Lung (tissue), 12 donors: Measurements from ENCODE around the gene HEATR3. TPM values are rescaled to one million over a fixed set of nuclear protein-coding genes. Genes with fewer than 3 reads are reported as not detected.

Experiments
- ATAC-seq: fragments of 200-7000 bp; cut with Tn5 transposase; one replicate; pipeline ENCODE4 v1.9.1; 2020; ENCODE audit warnings: moderate number of reproducible peaks; ENCODE audit not compliant: insufficient read depth, low FRiP score
- DNase-seq, 3 donors: peaks; one replicate each; pipeline ENCODE4 v3.0.0-alpha.2; 2013 to 2017
- H3K27ac ChIP-seq, 2 donors: one replicate each; pipeline ENCODE4 v1.5.1; 2013; ENCODE audit warnings: mild to moderate bottlenecking in 2 of 2, moderate library complexity in 2 of 2, control low read depth in 1 of 2, inconsistent platforms in 1 of 2, low read depth in 1 of 2, low read length in 1 of 2
- H3K27me3 ChIP-seq, 3 donors: one replicate each; pipeline ENCODE4 v1.5.1; 2013; ENCODE audit warnings: low read length in 2 of 3; ENCODE audit not compliant: control insufficient read depth in 3 of 3, insufficient read depth in 3 of 3
- H3K36me3 ChIP-seq, 4 donors: one replicate each; pipeline ENCODE4 v1.5.1; 2013; ENCODE audit warnings: low read length in 4 of 4, mild to moderate bottlenecking in 1 of 4, moderate library complexity in 1 of 4; ENCODE audit not compliant: control insufficient read depth in 4 of 4, insufficient read depth in 4 of 4
- H3K4me1 ChIP-seq, 5 donors: one replicate each; pipeline ENCODE4 v1.5.1; 2013; ENCODE audit warnings: low read length in 5 of 5, mild to moderate bottlenecking in 2 of 5, moderate library complexity in 1 of 5; ENCODE audit not compliant: control insufficient read depth in 5 of 5, insufficient read depth in 5 of 5
- H3K4me3 ChIP-seq: one replicate; pipeline ENCODE4 v1.5.1; 2013; ENCODE audit warnings: mild to moderate bottlenecking, control low read depth, moderate library complexity
- H3K9ac ChIP-seq, 2 donors: one replicate each; pipeline ENCODE4 v1.5.1; 2013; ENCODE audit warnings: low read length in 2 of 2, control low read depth in 1 of 2; ENCODE audit not compliant: insufficient read depth in 1 of 2
- H3K9me3 ChIP-seq, 4 donors: one replicate each; pipeline ENCODE4 v1.5.1; 2013; ENCODE audit warnings: low read length in 3 of 4, mild to moderate bottlenecking in 1 of 4, moderate library complexity in 1 of 4; ENCODE audit not compliant: control insufficient read depth in 4 of 4, insufficient read depth in 3 of 4
- WGBS, 2 donors: extraction: QIAGEN DNeasy Blood & Tissue Kit; methylation state at CpG; one replicate each; pipeline ENCODE4 v1.1.7; 2013; 5-methylcytosine and 5-hydroxymethylcytosine counted together
- polyA plus RNA-seq, 2 donors: library from polyadenylated mRNA; stranded (reverse); fragments of 200-250 nt; gene quantifications; one replicate each; pipeline ENCODE4 v1.2.1, GENCODE V29; 2013
- total RNA-seq, 2 donors: library from RNA; depleted of rRNA in 1 of 2; stranded (reverse); fragments of >200 nt in 1 of 2; gene quantifications; one replicate each; pipeline ENCODE4 v1.2.1, GENCODE V29; 2014 to 2021
- TF ChIP-seq, protein P1 (sequence below): IDR thresholded peaks from 2 replicates; pipeline ENCODE4 v1.5.1; 2012; ENCODE audit warnings: mild to moderate bottlenecking; ENCODE audit errors: control extremely low read depth, extremely low read depth
- donor health status: control.
- donor health status: control.
- donor health status: Bipolar disorder and iron deficiency.
- donor health status: healthy.
- donor health status: DM: yes; HTN: yes; CAD: no.

The HEATR3 gene
- total and polyA plus RNA-seq, 4 donors = 8.7 to 29.9 (median 14.1) TPM

DNA sequence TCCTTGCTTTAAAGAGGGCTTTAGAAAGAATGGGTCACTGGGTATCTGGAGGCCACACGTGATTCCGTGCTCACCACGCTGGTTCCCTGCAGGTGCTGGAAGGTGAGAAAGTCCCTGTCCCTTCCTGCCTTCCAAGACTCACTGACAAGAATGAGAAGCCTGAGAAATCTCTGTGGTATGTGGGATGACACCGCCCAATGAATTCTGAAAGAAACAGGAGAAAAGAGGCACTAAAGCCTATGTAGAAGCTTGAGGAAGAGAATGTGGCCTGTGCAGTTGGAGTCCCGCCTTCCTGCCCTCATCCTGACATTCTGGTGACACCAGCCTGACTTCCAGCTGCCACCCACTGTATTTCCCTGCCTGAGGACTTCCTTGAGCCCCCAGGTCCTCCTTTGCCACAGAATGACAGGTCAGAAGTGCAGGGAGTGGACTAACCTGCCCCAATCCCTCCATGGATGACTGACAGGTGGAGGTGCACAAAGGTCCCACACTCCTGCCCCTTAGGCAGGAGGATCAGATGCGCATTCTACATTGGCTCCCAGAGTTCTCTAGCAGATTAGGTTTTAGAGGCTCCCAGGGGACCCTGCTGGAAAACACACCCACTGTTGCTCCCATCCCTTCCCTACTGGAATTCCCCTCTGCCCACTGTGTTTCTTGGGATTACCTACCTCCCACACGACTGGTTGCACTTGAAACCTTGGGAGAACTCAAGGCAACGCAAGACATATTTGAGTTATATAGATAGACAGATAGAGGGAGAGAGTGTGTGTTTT, 48.8 kb downstream of the HEATR3 start:
- ATAC-seq (no peak), DNase-seq (no peak)
- 82 to 86% methylated on average over 8 of the region's 8 CpGs for WGBS, 2 donors
- no peaks in the 10 kb centered on the region for H3K27me3 ChIP-seq
- no peak overlapping the region for H3K4me3 ChIP-seq
- H3K9me3 ChIP-seq = no peaks in the 10 kb centered on the region
- no peaks in the 10 kb centered on the region for H3K4me1 ChIP-seq
- TF ChIP-seq, protein P1, sequence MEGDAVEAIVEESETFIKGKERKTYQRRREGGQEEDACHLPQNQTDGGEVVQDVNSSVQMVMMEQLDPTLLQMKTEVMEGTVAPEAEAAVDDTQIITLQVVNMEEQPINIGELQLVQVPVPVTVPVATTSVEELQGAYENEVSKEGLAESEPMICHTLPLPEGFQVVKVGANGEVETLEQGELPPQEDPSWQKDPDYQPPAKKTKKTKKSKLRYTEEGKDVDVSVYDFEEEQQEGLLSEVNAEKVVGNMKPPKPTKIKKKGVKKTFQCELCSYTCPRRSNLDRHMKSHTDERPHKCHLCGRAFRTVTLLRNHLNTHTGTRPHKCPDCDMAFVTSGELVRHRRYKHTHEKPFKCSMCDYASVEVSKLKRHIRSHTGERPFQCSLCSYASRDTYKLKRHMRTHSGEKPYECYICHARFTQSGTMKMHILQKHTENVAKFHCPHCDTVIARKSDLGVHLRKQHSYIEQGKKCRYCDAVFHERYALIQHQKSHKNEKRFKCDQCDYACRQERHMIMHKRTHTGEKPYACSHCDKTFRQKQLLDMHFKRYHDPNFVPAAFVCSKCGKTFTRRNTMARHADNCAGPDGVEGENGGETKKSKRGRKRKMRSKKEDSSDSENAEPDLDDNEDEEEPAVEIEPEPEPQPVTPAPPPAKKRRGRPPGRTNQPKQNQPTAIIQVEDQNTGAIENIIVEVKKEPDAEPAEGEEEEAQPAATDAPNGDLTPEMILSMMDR = no peak
- H3K27ac ChIP-seq = no peak overlapping the region
- no peak overlapping the region for H3K9ac ChIP-seq
- no peaks in the 10 kb centered on the region for H3K36me3 ChIP-seq

- DNase-seq (no peak), ATAC-seq (no peak)
- TF ChIP-seq, protein P1 = no peak
- H3K9me3 ChIP-seq = no peaks in the 10 kb centered on the region
- H3K4me1 ChIP-seq = no peaks in the 10 kb centered on the region
- H3K27ac ChIP-seq = no peak overlapping the region
- no peaks in the 10 kb centered on the region for H3K27me3 ChIP-seq
- no peak overlapping the region for H3K9ac ChIP-seq
- H3K36me3 ChIP-seq = no peaks in the 10 kb centered on the region
- H3K4me3 ChIP-seq = no peak overlapping the region
These were observed 54.9 kb downstream of the HEATR3 start for GRCh38 chr16:50120711-50121110.

DNA sequence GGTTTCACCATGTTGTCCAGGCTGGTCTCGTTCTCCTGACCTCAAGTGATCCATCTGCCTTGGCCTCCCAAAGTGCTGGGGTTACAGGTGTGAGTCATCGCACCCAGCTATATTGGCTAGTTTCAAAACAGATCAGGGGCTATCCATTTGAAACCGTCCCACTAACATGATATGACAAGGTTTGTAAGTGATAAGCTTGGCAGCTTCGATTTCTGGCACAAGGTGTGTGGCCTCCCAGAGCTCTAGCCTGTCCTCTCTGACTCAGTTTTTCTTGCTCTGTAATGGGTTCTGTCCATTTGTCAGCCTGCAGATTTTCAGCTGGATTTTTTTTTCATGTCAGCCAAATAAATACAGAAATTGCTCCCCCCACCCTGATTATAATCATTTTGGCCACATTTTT, 55.5 kb downstream of the HEATR3 start:
- Histone ChIP-seq H3K36me3 (no peaks in the 10 kb centered on the region), H3K9ac (no peak overlapping the region), H3K9me3 (no peaks in the 10 kb centered on the region), H3K4me3 (no peak overlapping the region), H3K4me1 (no peaks in the 10 kb centered on the region), H3K27ac (no peak overlapping the region), H3K27me3 (no peaks in the 10 kb centered on the region)
- ATAC-seq (no peak), DNase-seq (no peak)
- TF ChIP-seq, protein P1 = no peak
- WGBS, 2 donors = 87 to 89% methylated on average over 4 of the region's 4 CpGs
